A549 (cell line): Measurements from ENCODE around the gene ACOT7. TPM values are rescaled to one million over a fixed set of nuclear protein-coding genes. Genes with fewer than 3 reads are reported as not detected.
A peak's percentile ranks its signal among the peaks of the same experiment; 100 is the strongest.

Experiments used
- ATAC-seq, 2 experiments: fragments of 200-7000 bp in 1 of 2; fragments of >200 bp in 1 of 2; cut with Nextera tagmentation in 1 of 2; cut with Tn5 transposase in 1 of 2; 3 replicates each; pipeline versions ENCODE4 v1.8.0 to v1.9.1; 2018 to 2020; ENCODE audit warnings: mild to moderate bottlenecking in 1 of 2, moderate library complexity in 1 of 2
- CTCF ChIA-PET: fragments of 300-600 bp; sonication (Branson Sonifier 250); formaldehyde crosslinking; extraction: SDS; loops from one replicate; lab custom pipeline; 2021; ENCODE audit warnings: antibody characterized with exemption, inconsistent platforms; lab: Yijun Ruan, JAX
- POLR2A ChIA-PET: fragments of 350-600 bp; formaldehyde crosslinking; extraction: SDS; loops from one replicate; lab custom pipeline; 2021; ENCODE audit warnings: antibody characterized with exemption, inconsistent platforms; lab: Yijun Ruan, JAX
- DNase-seq, 2 experiments: peaks; one replicate each; pipeline versions ENCODE4 v3.0.0 to v3.0.0-alpha.2; 2011 to 2016; ENCODE audit warnings: low read depth in 1 of 2, low spot score in 1 of 2
- FAIRE-seq: peaks from 2 replicates; lab custom pipeline; 2011; peaks lifted over from hg19 to GRCh38; lab: Jason Lieb, UNC
- H3K27ac ChIP-seq, 2 experiments: fragments of >200 bp; sonication (Bioruptor Twin); formaldehyde crosslinking; 3 replicates each; pipeline ENCODE4 v1.5.1; 2016 to 2017
- H3K4me1 ChIP-seq: fragments of >200 bp; sonication (Bioruptor Twin); formaldehyde crosslinking; 3 replicates; pipeline ENCODE4 v1.6.1; 2016
- H3K4me2 ChIP-seq: fragments of >200 bp; sonication (Bioruptor Twin); formaldehyde crosslinking; 3 replicates; pipeline ENCODE4 v1.6.1; 2016
- H3K4me3 ChIP-seq: fragments of >200 bp; sonication (Bioruptor Twin); formaldehyde crosslinking; 3 replicates; pipeline ENCODE4 v1.5.1; 2016
- H3K9me3 ChIP-seq: fragments of >200 bp; sonication (Bioruptor Twin); formaldehyde crosslinking; 3 replicates; pipeline ENCODE4 v1.6.1; 2016
- BHLHE40 ChIP-seq: IDR thresholded peaks from 2 replicates; pipeline ENCODE4 v1.6.1; 2012; ENCODE audit warnings: low read depth, low read length, inconsistent platforms
- ESRRA ChIP-seq: fragments of 150-350 bp; IDR thresholded peaks from 2 replicates; pipeline ENCODE4 v1.6.1; 2014; ENCODE audit warnings: mild to moderate bottlenecking, low read length, borderline replicate concordance
- FOSL2 ChIP-seq, 2 experiments: fragments of 450-650 bp in 1 of 2; fragments of >200 bp in 1 of 2; sonication (Bioruptor Twin) in 1 of 2; formaldehyde crosslinking; IDR thresholded peaks; 2 replicates each; pipeline versions ENCODE4 v1.5.0 to v1.6.1; 2016 to 2020; ENCODE audit warnings: mild to moderate bottlenecking in 1 of 2, moderate library complexity in 1 of 2
- GATA3 ChIP-seq: IDR thresholded peaks from 2 replicates; pipeline ENCODE4 v1.6.1; 2012; ENCODE audit warnings: borderline replicate concordance
- HOXB13 ChIP-seq: fragments of 250-450 bp; sonication (Bioruptor Pico); IDR thresholded peaks from 2 replicates; pipeline ENCODE4 v1.5.0; 2020; ENCODE audit warnings: low read depth, mild to moderate bottlenecking, moderate library complexity
- JUN ChIP-seq, 2 experiments: fragments of >200 bp; sonication (Bioruptor Twin); formaldehyde crosslinking; IDR thresholded peaks; 2 replicates in 1 of 2; 3 replicates in 1 of 2; pipeline ENCODE4 v1.6.1; 2016 to 2017
- KDM1A ChIP-seq: fragments of 200-600 bp; sonication (generic); IDR thresholded peaks from 2 replicates; pipeline ENCODE4 v1.6.1; 2016; ENCODE audit warnings: low read depth, mild to moderate bottlenecking
- MAFK ChIP-seq: fragments of 450-650 bp; IDR thresholded peaks from 2 replicates; pipeline ENCODE4 v1.6.1; 2014; ENCODE audit not compliant: partially characterized antibody
- MAZ ChIP-seq: fragments of 150-350 bp; IDR thresholded peaks from 2 replicates; pipeline ENCODE4 v1.6.1; 2014; ENCODE audit warnings: antibody characterized with exemption, low read depth, low read length, borderline replicate concordance
- PHF8 ChIP-seq: fragments of 200-600 bp; sonication (generic); IDR thresholded peaks from 2 replicates; pipeline ENCODE4 v1.6.1; 2016; ENCODE audit warnings: low read depth, mild to moderate bottlenecking, antibody characterized with exemption, moderate library complexity, borderline replicate concordance
- RARB ChIP-seq: fragments of 250-450 bp; sonication (Bioruptor Pico); IDR thresholded peaks from 2 replicates; pipeline ENCODE4 v1.8.0; 2021; ENCODE audit warnings: mild to moderate bottlenecking, moderate library complexity
- RCOR1 ChIP-seq: fragments of 150-350 bp; IDR thresholded peaks from 2 replicates; pipeline ENCODE4 v1.6.1; 2014; ENCODE audit warnings: antibody characterized with exemption, low read length, low read depth
- RFX5 ChIP-seq: fragments of 450-650 bp; IDR thresholded peaks from 2 replicates; pipeline ENCODE4 v1.7.1; 2014; ENCODE audit warnings: antibody characterized with exemption, mild to moderate bottlenecking, moderate library complexity
- RNF2 ChIP-seq: fragments of 200-600 bp; sonication (generic); IDR thresholded peaks from 2 replicates; pipeline ENCODE4 v1.6.1; 2016; ENCODE audit warnings: low read depth, mild to moderate bottlenecking, antibody characterized with exemption, moderate library complexity, borderline replicate concordance
- TP53 ChIP-seq: fragments of 250-450 bp; sonication (Bioruptor Pico); IDR thresholded peaks from 2 replicates; pipeline ENCODE4 v1.5.0; 2021; ENCODE audit warnings: mild to moderate bottlenecking, moderate library complexity
- ZNF302 ChIP-seq: fragments of 250-450 bp; sonication (Bioruptor Pico); IDR thresholded peaks from 2 replicates; pipeline ENCODE4 v1.9.0; 2021; ENCODE audit warnings: inconsistent platforms, mild to moderate bottlenecking, moderate library complexity
- WGBS: methylation state at CpG from one replicate; pipeline ENCODE4 v1.1.6; 2017; ENCODE audit errors: missing lambda C conversion rate; 5-methylcytosine and 5-hydroxymethylcytosine counted together
- polyA plus RNA-seq, 4 experiments: library from polyadenylated mRNA; depleted of rRNA in 3 of 4; stranded (reverse); fragments of >200 nt; fragmentation: RNase III in 1 of 4; extraction: RNeasy Plus Mini Kit Qiagen cat#74134 plus additional on column Dnase treatment in 1 of 4; gene quantifications; 2 replicates in 3 of 4; 3 replicates in 1 of 4; pipeline ENCODE4 v1.2.3, GENCODE V29; 2011 to 2017
- TF ChIP-seq, protein P1 (sequence below): fragments of 200-600 bp; sonication (generic); IDR thresholded peaks from 2 replicates; pipeline ENCODE4 v1.6.1; 2016; ENCODE audit warnings: antibody characterized with exemption, mild to moderate bottlenecking, moderate library complexity
- TF ChIP-seq, protein P2 (sequence below): IDR thresholded peaks from 2 replicates; pipeline ENCODE4 v1.6.1; 2012; ENCODE audit warnings: low read depth, borderline replicate concordance

Gene ACOT7
- polyA plus RNA-seq, 2 of the 4 experiments (the other 2 are of a cell fraction) = 48.0 to 49.6 TPM

- ChIA-PET POLR2A (no interaction called here), CTCF (interaction anchor here (0.6 to 9.9 kb wide), 12 partner anchors 11 to 202 kb away, joined by 3 to 250 read pairs (median 11); partner anchors contain the start of genes GPR153 and ICMT)
- Histone ChIP-seq H3K4me2 (peak overlapping the region; percentile 63), H3K4me3 (peak overlapping the region; percentile 36), H3K27ac (0 out of 6 replicates have a peak overlapping the region, but pooled peaks of 1 of the 2 experiments have one; percentile 37), H3K4me1 (peaks cover 6% of the 10 kb centered on the region; the same call in 2 of the 3 replicates), H3K9me3 (no peaks in the 10 kb centered on the region)
- ATAC-seq (no peak), FAIRE-seq (no peak), DNase-seq (peak in 1 of 2 experiments; percentile 35)
- TF ChIP-seq JUN (IDR thresholded peaks at IDR 0.05) = no peak
- TF ChIP-seq, protein P1, sequence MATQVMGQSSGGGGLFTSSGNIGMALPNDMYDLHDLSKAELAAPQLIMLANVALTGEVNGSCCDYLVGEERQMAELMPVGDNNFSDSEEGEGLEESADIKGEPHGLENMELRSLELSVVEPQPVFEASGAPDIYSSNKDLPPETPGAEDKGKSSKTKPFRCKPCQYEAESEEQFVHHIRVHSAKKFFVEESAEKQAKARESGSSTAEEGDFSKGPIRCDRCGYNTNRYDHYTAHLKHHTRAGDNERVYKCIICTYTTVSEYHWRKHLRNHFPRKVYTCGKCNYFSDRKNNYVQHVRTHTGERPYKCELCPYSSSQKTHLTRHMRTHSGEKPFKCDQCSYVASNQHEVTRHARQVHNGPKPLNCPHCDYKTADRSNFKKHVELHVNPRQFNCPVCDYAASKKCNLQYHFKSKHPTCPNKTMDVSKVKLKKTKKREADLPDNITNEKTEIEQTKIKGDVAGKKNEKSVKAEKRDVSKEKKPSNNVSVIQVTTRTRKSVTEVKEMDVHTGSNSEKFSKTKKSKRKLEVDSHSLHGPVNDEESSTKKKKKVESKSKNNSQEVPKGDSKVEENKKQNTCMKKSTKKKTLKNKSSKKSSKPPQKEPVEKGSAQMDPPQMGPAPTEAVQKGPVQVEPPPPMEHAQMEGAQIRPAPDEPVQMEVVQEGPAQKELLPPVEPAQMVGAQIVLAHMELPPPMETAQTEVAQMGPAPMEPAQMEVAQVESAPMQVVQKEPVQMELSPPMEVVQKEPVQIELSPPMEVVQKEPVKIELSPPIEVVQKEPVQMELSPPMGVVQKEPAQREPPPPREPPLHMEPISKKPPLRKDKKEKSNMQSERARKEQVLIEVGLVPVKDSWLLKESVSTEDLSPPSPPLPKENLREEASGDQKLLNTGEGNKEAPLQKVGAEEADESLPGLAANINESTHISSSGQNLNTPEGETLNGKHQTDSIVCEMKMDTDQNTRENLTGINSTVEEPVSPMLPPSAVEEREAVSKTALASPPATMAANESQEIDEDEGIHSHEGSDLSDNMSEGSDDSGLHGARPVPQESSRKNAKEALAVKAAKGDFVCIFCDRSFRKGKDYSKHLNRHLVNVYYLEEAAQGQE = no peak
- TF ChIP-seq FOSL2 (IDR thresholded peaks at IDR 0.05) = no peak
- no peak for TF ChIP-seq FOSL2 (CRISPR knock-in tag; IDR thresholded peaks at IDR 0.05)
- TF ChIP-seq MAFK = no peak
- no peak for TF ChIP-seq HOXB13 (CRISPR knock-in tag)
- TF ChIP-seq MAZ = no peak
- TF ChIP-seq ZNF302 (CRISPR knock-in tag) = no peak
- TF ChIP-seq BHLHE40 = no peak
- TF ChIP-seq PHF8 = no peak
- TF ChIP-seq TP53 (CRISPR knock-in tag) = no peak
- no peak for TF ChIP-seq GATA3
- no peak for TF ChIP-seq KDM1A
- no peak for TF ChIP-seq RCOR1
- no peak for TF ChIP-seq RNF2
- no peak for TF ChIP-seq ESRRA
- TF ChIP-seq, protein P2, sequence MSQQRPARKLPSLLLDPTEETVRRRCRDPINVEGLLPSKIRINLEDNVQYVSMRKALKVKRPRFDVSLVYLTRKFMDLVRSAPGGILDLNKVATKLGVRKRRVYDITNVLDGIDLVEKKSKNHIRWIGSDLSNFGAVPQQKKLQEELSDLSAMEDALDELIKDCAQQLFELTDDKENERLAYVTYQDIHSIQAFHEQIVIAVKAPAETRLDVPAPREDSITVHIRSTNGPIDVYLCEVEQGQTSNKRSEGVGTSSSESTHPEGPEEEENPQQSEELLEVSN = no peak
- WGBS = 69% methylated on average over 3 of the region's 96 CpGs
Observed at GRCh38 chr1:6248932-6249738, 144.4 kb downstream of the ACOT7 start.

DNA sequence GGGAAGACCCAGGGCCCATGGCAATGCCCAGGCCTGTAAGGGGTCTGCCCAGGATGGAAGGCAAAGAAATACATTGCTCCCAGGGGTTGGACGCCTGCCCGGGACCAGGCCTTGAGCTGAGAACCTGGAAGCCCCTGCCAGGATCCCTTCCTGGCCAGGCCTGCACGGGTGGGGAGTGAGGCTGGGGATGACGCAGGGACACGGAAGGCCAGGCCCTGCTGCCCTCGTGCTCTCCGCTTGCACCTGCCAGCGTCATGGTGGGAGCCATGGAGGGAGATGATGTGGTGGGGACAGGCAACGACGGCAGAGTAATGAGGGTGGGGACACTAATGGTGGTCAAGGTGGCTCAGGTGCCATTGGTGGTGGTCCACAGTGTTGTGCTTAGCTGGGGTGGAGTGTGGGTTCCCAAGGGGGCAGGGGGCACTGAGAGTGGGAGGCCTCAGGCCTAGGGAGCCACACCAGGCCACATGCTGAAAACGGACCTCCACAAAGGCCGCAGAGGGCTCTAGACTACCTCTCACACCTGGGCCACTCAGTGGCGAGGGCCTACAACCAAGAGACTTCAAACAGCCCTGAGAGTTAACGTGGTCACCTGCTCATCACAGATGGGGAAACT, 145.3 kb downstream of the ACOT7 start:
- no peak for TF ChIP-seq RFX5
- TF ChIP-seq RARB = no peak
- TF ChIP-seq PHF8 = no peak
- TF ChIP-seq, all 56 proteins: peak for 0
- no peak overlapping the region for H3K4me2 ChIP-seq
- ChIA-PET CTCF (interaction anchor here (0.6 to 9.9 kb wide), 19 partner anchors 10 to 203 kb away, joined by 3 to 250 read pairs (median 20); partner anchors contain the start of genes GPR153 and ICMT), POLR2A (no interaction called here)
- H3K4me3 ChIP-seq = no peak overlapping the region
- ATAC-seq = no peak
- H3K27ac ChIP-seq = no peak overlapping the region
- peaks cover 6% of the 10 kb centered on the region; the same call in 2 of the 3 replicates for H3K4me1 ChIP-seq
- H3K9me3 ChIP-seq = no peaks in the 10 kb centered on the region
- no peak for DNase-seq
- WGBS = 88% methylated on average over 12 of the region's 14 CpGs
- no peak for FAIRE-seq
